Measurements from ENCODE around the gene C2CD2.

DNA sequence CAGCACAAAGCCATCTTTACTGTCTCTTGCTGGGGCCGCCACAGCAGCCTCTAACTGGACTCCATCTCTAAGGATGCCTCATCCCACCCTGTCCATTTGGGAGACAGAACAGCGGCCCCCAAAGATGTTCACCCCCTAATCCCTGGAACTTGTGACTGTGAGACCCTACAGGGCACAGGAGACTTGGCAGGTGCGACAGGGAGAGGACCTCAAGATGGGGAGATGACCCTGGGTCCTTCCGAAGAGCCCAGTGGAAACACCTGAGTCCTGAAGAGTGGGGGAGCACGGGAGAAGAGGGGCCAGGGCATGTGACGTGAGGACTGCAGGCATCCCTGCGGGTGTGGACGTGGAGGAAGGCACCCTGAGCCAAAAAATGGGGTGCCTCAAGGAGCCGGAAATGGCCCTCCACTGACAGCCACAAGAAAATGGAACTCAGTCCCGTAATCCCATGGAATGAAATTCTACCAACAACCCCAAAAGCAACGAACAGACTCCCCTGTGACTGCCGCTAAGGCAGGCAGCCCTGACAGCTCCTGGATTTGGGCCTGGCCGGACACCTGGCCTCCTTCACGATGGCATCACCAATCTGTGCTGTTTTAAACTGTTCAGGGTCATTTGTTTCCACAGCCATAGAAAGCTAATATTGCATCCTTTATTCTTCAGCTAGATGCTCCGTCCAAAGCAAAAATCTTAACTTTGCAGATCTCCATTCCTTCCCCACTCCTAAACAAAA, 34.0 kb downstream of the C2CD2 start:
- TF ChIP-seq, protein P1, sequence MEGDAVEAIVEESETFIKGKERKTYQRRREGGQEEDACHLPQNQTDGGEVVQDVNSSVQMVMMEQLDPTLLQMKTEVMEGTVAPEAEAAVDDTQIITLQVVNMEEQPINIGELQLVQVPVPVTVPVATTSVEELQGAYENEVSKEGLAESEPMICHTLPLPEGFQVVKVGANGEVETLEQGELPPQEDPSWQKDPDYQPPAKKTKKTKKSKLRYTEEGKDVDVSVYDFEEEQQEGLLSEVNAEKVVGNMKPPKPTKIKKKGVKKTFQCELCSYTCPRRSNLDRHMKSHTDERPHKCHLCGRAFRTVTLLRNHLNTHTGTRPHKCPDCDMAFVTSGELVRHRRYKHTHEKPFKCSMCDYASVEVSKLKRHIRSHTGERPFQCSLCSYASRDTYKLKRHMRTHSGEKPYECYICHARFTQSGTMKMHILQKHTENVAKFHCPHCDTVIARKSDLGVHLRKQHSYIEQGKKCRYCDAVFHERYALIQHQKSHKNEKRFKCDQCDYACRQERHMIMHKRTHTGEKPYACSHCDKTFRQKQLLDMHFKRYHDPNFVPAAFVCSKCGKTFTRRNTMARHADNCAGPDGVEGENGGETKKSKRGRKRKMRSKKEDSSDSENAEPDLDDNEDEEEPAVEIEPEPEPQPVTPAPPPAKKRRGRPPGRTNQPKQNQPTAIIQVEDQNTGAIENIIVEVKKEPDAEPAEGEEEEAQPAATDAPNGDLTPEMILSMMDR (IDR thresholded peaks at IDR 0.05; ENCODE audit: insufficient read depth, low read length), result no peak
- TF ChIP-seq, protein P2, sequence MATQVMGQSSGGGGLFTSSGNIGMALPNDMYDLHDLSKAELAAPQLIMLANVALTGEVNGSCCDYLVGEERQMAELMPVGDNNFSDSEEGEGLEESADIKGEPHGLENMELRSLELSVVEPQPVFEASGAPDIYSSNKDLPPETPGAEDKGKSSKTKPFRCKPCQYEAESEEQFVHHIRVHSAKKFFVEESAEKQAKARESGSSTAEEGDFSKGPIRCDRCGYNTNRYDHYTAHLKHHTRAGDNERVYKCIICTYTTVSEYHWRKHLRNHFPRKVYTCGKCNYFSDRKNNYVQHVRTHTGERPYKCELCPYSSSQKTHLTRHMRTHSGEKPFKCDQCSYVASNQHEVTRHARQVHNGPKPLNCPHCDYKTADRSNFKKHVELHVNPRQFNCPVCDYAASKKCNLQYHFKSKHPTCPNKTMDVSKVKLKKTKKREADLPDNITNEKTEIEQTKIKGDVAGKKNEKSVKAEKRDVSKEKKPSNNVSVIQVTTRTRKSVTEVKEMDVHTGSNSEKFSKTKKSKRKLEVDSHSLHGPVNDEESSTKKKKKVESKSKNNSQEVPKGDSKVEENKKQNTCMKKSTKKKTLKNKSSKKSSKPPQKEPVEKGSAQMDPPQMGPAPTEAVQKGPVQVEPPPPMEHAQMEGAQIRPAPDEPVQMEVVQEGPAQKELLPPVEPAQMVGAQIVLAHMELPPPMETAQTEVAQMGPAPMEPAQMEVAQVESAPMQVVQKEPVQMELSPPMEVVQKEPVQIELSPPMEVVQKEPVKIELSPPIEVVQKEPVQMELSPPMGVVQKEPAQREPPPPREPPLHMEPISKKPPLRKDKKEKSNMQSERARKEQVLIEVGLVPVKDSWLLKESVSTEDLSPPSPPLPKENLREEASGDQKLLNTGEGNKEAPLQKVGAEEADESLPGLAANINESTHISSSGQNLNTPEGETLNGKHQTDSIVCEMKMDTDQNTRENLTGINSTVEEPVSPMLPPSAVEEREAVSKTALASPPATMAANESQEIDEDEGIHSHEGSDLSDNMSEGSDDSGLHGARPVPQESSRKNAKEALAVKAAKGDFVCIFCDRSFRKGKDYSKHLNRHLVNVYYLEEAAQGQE (IDR thresholded peaks at IDR 0.05; ENCODE audit: insufficient replicate concordance, low read depth), result no peak
- TF ChIP-seq POLR2AphosphoS5 (IDR thresholded peaks at IDR 0.05; ENCODE audit: low read depth) (no peak), SPI1 (IDR thresholded peaks at IDR 0.05; ENCODE audit: borderline replicate concordance, low read depth) (no peak)
